ENCODE data around the gene SMC3.

The SMC3 gene

DNA sequence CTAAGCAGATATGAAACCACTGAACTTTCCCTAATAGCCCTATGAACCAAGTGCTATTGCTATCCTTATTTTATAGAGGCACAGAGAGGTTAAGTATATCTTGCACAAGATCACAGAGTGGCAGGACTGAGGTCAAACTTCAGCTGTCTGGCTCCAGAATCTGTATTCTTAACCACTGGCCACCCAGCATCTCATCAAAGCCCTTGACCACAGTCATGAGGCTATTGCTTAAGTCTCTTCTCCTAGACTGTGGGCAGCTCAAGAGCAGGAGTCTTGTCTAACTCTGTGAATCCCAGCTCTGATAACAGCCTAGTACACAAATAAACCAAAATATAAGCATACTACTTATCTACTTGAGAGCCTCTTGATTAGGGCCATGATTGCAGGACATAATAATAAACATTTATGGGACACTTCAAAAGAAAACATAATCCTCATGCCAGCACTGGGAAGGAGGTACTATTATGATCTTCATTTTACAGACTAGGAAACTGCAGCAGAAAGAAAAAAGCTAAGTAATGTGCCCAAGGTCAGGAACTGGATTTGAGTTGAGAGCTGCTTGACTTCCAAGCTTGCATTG lies 22.4 kb upstream of the SMC3 start:
- no peak for DNase-seq (ENCODE audit: low spot score)

DNA sequence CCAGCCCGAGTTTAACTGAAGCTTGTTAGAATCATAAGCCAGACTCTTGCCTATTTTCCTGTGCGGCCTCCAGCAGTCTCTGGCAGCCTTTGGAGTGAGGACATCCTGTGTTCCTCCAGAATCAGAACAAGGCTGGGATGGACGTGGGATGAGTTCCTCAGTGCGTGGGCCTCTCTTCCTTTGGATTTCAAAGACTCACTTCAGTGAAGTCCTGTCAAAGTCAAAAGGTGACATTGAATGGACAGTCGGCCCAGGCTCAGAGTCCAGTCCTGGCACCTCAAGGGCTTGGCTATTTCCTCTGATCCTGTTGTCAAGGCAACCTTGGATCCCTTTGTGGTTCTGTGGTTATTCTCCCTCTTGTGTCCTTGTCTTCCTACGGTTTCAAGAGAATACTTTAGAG lies 21.4 kb upstream of the SMC3 start:
- DNase-seq (ENCODE audit: low spot score) = no peak

DNA sequence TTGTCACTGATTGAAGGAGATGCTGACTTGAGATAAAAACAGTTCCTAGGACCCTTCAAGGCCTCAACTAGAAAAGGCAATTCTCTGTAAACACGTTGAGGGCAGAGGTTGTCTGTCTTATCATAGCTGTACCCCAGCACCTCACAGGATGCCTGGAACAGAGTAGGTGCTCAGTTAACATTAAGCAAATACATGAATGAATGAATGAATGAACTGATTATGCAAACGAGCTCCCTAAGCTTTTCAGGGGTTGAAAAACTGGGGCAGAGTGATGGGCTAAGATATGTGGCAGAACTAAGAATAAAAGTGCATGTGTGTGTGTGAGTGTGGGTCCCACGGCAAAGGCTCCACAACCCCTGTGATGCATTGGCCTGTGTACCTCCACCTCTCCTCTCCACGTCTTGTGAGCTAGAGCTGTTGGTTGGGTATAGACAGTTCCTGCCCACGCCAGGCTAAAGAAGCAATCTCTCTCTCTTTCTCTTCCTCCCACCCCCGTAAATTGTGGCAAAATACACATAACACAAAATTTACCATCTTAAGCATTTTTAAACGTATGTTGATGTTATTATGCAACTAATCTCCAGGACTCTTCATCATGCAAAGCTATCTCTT lies 20.9 kb upstream of the SMC3 start:
- DNase-seq (ENCODE audit: low spot score) = no peak

DNA sequence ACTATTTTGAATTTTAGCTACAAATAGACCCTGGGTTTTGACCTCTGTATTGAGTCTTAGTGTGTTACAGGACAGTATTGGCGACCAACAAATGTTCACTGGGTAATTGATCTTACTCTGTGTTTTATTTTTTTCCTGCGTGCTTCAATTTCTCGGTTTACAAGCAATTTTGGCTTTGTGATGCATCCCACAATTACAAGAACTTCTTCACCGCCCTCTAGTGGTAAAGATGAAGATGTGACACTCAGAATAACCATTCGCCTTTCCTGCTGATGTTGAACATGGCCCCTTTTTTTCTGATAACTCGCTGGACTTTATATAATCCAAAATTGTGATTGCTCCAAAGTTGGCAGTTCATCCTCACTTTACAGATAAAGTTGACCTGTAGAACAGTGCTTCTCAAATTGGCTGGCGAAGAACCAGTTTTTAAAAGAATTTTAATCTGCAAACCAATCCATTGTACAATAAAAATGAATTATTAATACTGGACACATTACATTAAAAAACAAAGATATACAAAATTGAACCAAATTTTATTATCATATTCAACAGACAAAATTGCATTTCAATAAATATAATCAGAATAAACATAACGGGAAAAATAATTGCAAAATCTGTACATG lies 20.2 kb upstream of the SMC3 start:
- DNase-seq (ENCODE audit: low spot score) = peak; percentile 69

DNA sequence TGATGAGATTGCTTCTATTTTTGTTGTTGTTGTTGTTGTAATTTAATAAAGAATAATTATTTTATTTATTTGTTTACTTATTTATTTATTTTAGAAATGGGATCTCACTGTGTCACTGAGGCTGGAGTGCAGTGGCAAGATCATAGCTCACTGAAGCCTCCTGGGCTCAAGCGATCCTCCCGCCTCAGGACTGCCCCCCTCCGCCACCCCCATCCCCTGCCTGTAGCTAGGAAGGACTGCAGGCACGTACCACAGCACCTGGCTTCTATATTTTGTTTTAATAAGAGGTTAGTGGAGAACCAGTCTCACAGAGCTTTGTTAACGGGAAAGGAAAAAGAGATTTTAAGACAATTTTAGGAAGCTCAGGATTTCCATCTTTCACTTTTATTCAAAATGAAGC lies 19.5 kb upstream of the SMC3 start:
- DNase-seq (ENCODE audit: low spot score) = no peak

DNA sequence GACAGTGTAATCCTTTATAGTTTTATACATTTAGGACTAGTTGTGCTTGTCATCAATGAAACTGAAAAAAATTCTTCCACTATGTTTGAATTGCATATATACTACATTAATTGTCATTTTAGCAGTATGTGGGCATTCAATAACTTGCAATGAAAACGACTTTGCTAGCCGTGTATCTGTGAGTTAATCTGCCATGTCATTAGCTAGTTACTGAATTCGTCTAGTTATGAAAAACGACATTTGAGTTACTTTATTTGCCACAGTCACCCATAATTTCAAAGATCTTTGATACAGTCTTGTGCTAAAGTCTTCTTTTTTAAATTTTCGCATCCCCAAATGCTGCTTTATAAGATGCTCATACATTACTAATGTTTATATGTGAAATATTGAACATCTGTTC lies 18.3 kb upstream of the SMC3 start:
- DNase-seq (ENCODE audit: low spot score) = no peak

DNA sequence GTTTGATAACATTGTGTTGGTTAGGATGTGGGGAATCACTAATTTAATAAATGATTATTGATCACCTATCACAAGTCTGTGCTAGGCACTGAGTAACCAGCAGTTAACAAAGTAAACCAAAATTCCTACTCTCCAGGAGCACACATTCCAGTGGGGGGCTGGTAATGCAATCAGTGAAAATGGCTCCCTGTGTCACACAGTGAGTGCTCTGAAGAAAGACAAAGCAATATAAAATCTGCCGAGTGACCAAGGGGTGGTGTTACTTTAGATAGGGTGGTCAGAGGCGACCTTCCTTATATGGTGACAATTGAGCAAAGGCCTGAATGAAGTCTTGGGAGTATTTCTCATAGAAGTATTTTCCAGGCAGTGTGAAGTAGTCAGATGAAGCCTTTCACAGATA lies 13.6 kb upstream of the SMC3 start:
- no peak for DNase-seq (ENCODE audit: low spot score)

DNA sequence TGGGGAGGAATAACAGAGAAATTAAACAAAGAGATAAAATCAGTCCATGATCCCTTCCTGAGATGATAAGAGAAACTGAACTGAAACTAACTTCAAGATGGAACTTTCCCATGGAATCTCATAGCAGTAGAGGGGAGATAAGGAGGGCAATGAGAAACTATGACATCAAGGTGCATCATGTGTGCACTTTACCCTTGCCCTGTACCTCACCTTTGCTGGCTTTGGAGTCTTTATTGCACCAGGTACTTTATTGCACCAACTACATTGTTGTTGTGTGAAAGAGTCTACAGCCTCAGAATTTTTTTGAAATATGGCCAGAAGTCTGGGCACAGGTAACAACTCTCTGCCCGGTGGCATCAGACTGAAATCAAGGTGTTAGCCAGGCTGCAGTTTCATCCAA lies 11.2 kb upstream of the SMC3 start:
- no peak for DNase-seq (ENCODE audit: low spot score)

DNA sequence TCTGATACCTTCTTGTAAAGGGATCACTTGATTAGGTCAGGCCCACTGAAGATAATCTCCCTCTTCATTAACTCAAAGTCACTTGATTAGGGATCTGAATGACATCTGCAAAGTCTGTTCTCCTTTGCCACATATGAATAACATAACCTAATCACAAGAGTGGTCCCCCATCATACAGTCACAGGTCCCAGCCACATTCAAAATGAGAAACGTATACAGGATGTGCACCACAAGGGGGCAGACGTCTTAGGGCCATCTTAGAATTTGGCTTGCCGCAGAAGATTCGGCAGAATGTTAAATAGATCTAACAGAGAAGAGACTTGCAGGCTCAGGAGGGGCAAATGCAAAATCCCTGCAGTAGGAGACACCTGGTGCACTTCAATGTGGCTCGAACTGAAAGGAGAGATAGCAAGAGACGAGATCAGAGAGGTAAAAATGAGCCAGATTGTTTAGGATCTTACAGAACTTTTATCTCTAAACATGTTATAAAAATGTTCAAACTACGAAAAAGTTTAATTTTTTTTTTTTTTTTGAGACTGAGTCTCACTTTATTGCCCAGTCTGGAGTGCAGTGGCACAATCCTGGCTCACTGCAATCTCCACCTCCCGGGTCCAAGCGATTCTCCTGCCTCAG lies 10.4 kb upstream of the SMC3 start:
- DNase-seq (ENCODE audit: low spot score) = peak; percentile 67

DNA sequence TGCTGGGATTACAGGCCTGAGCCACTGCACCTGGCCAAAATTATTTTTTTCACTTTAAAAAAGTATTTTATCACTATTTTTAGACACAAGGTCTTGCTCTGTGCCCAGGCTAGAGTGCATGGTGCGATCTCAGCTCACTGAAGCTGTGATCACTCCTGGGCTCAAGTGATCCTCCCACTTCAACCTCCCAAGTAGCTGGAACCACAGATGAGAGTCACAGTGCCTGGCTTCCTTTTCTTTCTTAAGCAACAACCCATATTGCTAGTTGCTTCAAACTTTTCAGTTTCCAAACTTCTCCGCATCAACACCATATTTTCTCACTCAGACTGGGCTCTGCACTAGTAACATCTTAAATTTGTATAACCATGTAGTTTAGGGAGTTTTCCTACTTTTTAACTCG lies 9.5 kb upstream of the SMC3 start:
- DNase-seq (ENCODE audit: low spot score) = no peak

DNA sequence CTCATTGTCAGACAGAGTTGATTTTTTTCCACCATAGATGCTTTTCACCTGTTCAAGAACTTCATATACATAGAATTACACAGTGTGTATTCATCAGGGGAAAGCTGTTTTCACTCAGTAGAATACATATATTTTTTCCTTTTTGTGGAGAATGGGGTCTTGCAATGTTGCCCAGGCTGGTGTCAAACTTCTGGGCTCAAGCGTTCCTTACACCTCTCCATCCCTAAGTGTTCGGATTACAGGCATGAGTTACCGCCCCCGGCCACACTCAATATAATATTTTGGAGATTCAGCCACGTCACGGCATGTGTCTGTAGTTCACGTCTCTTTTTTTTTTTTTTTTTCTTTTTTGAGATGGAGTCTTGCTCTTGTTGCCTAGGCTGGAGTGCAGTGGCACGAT lies 7.5 kb upstream of the SMC3 start:
- DNase-seq (ENCODE audit: low spot score) = no peak

DNA sequence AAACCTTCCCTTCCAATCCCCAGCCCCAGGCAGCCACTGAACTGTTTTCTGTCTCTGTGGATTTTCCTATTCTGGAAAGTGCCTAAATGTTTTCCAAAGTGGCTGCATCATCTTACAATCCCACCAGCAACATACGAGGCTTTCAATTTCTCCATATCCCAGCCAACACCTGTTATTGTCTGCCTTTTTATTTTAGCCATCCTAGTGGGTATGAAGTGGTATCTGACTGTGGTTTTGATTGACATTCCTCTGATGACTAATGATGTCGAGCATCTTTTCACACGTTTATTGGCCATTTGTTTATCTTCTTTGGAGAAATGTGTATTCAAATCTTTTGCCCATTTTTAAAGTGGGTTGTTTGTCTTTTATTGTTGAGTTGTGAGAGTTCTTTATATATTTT lies 6.2 kb upstream of the SMC3 start:
- no peak for DNase-seq (ENCODE audit: low spot score)

DNA sequence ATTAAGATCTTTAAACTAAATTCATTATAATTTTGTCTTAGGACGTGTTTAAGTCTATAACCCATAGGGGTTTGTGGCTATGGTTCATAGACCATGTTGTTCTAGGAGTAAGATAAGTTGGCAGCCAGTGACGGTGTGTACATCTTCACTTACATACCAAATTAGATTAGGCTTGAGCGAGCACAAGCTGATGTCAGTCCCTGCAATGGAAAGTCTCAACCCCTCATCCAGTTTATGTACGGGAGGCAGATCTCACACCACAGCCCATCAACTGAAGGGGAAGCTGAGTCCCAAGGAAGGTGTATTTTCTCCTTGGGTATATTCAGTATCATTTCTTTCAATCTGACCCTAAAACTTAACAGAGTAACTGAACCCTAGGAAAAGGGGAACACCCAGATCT lies 5.1 kb upstream of the SMC3 start:
- DNase-seq (ENCODE audit: low spot score) = no peak

DNA sequence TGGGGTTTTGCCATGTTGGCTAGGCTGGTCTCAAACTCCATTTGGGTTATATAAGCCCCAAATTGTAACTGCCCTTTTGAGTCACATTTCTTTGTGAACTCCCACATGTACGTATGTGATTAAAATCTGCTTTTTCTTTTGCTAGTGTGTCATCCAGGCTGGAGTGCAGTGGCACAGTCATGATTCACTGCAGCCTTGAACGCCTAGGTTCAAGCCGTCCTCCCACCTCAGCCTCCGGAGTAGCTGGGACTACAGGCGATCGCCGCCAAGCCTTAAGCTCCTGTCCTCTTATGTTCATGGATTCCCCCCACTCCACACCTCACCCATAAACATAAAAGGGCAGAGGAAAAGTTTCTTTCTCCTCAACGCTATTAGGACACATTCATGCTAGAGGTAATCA lies 4.4 kb upstream of the SMC3 start:
- no peak for DNase-seq (ENCODE audit: low spot score)

DNA sequence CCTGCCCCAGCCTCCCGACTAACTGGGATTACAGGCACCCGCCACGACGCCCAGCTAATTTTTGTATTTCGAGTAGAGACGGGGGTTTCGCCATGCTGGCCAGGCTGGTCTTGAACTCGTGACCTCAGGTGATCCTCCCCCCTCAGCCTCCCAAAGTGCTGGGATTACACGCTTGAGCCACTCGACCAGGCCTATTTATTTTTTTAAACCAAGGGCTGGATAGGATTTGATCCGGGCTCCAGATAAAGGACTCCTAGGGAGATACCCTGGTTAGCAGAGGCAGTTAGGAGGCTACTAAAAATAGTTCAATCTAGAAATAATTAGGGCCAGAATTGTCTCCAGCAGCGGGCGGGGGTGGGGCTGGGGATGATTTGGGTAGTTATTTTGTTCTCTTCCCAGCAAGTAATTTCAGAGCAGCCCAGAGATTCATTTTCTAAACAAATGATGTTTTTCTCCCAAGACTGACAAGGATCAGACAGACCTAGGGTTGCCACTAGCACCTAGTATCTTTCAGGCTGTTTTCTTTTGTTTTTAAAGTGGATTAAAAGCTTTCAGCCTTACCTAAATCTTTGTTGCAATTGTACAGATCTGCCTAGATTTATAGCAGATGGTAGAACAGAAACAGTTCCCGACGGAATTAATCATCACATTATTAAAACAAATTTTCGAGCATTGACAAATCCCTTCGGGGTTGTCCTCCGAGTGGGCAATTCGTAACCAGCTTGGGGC lies 859 bp upstream of the SMC3 start:
- no peak for DNase-seq (ENCODE audit: low spot score)

DNA sequence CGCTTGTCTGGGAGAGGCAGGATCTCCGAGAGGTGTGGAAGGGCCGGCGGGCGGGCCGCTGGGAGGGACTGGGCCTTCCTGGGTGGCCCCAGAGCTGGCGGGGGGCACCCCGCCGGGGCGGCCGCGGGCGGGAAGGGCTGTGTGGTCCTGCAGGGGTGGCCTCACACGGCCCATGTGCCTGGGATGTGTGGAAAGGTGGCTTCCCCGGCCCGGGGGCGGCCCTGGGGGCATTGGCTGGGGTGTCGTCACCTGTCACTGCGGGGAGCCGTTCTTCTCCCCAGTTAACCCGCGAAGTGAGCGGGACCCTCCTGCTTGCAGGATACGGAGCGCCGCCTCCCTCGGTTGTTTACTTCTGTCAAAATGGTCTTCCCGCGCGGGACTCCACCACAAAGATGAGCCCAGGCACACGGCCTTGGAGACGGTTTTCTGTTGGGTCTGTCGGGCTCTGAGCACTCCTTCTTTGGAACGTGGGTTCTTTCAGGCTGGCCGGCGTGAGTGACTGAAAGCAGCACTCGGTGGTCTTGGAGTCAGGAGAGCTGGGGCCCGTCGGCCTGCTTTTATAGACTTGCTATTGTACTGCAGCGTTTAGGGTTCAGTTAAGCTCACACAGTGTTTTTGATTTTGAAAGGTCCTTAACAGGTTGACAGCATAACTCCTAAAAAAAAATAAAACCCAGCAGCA lies 700 bp downstream of the SMC3 start:
- DNase-seq (ENCODE audit: low spot score) = peak; percentile 33

DNA sequence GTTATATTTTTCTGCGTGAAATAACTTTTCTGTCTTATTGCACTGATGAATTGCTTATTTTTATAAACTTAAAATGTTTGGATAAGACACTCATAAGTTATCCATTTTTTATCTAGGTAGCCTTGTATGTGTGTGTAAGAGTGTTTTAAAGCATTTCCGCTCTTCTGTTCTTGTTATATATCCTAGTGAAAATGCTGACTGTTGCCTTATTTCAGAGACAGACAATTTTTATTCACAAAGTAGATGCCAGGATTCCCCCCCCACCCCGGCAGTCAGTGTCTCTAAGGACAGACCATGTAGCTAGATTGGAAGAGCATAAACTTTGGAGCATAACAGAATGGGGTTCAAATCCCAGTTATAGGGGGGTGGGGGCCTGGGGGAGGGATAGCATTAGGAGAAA lies 1.6 kb downstream of the SMC3 start:
- no peak for DNase-seq (ENCODE audit: low spot score)

DNA sequence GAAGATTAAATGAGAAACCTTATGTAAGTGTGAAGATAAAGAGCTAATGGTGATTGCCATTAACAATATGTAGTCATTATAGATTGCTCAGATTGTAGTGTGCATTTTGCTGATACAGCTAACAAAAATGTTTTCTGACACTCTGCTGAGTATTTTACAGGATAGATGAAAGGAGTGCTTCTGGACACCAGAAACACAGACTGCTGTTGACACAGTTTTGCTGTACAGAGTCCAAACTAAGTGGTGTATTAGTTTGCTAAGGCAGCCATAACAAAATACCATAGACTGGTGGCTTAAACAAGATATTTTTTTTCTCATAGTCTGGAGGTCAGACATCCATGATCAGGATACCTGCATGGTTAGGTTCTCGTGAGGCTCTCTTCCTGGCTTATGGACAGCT lies 2.2 kb downstream of the SMC3 start:
- no peak for DNase-seq (ENCODE audit: low spot score)

DNA sequence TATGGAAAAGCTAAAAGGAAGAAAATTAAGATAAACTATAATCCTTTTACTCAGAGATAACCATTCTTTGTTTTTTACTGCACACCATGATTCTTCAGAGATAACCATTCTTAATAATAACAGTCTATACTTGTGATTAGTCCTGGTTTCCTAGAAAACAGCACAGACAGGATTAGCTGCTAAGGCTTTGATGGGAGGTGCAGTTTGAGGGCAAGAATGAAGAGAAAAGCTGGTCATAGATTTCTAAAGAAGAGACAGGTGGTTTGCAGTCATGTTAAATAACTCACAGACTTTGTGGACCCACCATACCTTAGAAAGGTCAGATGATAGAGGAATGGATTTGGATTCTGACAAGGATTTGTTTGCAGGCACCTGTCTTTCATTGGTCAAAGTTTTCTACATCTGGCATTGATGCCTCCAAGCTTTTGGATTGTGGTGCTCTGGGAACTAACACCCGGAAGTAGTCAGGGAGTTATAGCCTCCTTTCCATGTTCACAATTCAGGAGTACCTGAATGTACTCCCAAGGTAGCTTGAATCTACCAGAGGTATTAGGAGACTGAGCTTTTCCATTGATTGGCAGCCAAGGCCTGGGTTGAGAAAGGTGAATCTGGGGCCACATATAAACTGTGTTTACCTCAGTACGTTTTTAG lies 3.7 kb downstream of the SMC3 start:
- DNase-seq (ENCODE audit: low spot score) = no peak

DNA sequence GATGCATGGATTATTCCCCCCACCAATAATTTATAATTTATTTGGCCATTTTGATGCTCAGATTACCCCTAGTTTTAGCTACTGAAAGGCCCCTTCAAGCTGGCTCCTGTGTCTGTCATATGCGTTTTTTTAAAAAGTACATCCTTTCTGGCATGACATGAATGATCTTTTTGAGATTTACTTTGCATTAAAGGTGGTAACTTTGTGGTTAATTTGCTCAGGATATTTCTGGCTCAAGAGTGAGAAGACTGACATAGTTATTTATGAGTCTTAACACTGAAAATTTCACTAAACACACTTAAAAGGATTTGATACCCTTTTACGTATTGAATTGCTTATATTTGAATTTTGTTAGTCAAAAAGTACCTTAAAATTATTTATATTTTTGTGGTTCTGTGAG lies 5.4 kb downstream of the SMC3 start:
- DNase-seq (ENCODE audit: low spot score) = no peak

DNA sequence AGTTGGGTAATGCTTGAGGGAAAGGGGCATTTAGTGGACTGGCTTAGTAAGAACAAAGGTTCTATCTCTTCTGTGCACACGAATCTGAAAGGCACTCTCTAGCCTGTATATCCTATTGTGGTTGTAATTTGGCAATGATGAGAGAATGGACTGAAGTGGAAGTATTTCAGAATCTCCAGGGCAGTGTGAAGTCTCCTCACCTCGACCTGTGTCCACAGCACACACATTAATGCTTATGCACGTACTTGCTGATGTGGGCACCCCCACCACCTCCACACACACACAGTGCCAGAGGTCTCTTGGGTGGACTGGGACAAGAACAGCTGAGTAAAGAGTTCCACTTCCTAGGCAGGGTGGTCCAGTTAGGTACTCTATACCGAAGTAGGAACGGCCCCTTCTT lies 6.9 kb downstream of the SMC3 start:
- DNase-seq (ENCODE audit: low spot score) = no peak

DNA sequence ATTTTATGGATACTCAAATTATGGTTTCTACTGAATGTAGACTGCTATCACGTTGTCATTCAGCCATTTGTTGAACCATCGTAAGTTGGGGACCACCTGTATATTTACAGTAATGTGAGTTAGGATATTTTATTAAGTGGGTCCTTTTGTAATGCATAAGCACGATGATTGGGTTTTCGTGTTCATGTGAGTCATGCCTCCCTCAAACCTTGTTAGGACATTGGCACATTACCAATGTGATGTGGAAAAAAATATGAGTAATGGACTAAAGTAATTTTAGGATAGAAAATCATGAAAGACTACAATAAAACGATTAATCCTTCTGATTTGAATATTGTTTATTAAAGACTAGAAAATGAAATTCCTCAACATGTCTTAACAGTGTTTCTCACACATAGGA lies 8.7 kb downstream of the SMC3 start:
- DNase-seq (ENCODE audit: low spot score) = no peak
